HG02943 (cell line): ENCODE measurements around the gene CRTAP.
"Not testable (repeated sequence)": the region's sequence is repeated elsewhere in the genome, so short reads cannot be mapped to it uniquely, and the experiment has no call there.

Experiments
- ATAC-seq: cut with Tn5 transposase; IDR thresholded peaks from one replicate; pipeline ENCODE4 v1.9.1; 2021; ENCODE audit warnings: mild to moderate bottlenecking, low read depth, moderate library complexity; ENCODE audit not compliant: unreplicated experiment

The CRTAP gene

GRCh38 chr3:33171580-33171979, 57.8 kb downstream of the CRTAP start:
- ATAC-seq = no peak

GRCh38 chr3:33173103-33173502, 59.3 kb downstream of the CRTAP start:
- ATAC-seq = no peak

- ATAC-seq = no peak
Observed at GRCh38 chr3:33173672-33174071, 59.9 kb downstream of the CRTAP start.

GRCh38 chr3:33174095-33174494, 60.3 kb downstream of the CRTAP start:
- no peak for ATAC-seq

GRCh38 chr3:33174711-33175414, 61.0 kb downstream of the CRTAP start:
- no peak for ATAC-seq

- no peak for ATAC-seq
Observed at GRCh38 chr3:33179132-33179531, 65.3 kb downstream of the CRTAP start.

GRCh38 chr3:33181229-33181628, 67.4 kb downstream of the CRTAP start:
- no peak for ATAC-seq

GRCh38 chr3:33181641-33182040, 67.8 kb downstream of the CRTAP start:
- ATAC-seq = not testable (repeated sequence)

- ATAC-seq = no peak
Observed at GRCh38 chr3:33184863-33185262, 71.0 kb downstream of the CRTAP start.

GRCh38 chr3:33186524-33187367, 72.9 kb downstream of the CRTAP start:
- no peak for ATAC-seq

- ATAC-seq = no peak
Observed at GRCh38 chr3:33187368-33187634, 73.5 kb downstream of the CRTAP start.

GRCh38 chr3:33194303-33194702, 80.5 kb downstream of the CRTAP start:
- ATAC-seq = no peak

- no peak for ATAC-seq
Observed at GRCh38 chr3:33196538-33196937, 82.7 kb downstream of the CRTAP start.
